ENCODE data around the gene INSYN2B. TPM values are rescaled to one million over a fixed set of nuclear protein-coding genes. Genes with fewer than 3 reads are reported as not detected.

The INSYN2B gene
- total and polyA plus RNA-seq, 2 of the 8 experiments (the other 6 are each of a cell fraction or from before 2014, with no cell fraction given): not detected

DNA sequence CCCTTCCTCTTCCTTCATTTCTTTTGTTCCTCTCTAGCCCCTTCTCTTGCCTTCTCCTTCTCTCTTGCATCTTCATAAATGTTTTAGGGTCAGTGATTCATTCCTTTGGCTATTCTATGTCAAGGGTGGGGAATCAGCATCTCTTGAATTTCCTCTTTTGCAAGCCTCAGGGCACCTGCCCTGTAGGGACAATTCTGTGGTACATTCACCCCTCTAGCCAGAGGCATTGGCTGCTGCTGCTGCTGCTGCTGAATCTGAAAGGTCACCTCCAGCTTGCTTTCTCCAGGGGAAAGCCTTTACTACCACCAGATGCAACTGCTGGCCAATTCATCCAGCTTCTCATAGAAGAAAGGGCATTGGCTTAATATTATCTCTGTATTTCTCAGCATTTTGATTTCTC, 87.3 kb downstream of the INSYN2B start:
- no peak overlapping the region for H4K8ac ChIP-seq (ENCODE audit: extremely low read depth, insufficient read depth, low read length)
- no peak overlapping the region for H4K5ac ChIP-seq (ENCODE audit: insufficient read length, low read depth, low read length)
- DNase-seq (ENCODE audit: low read depth in 1 of 2, low spot score in 2 of 2) (no peak), FAIRE-seq (no peak)
- H3K23ac ChIP-seq (ENCODE audit: insufficient read length): no peak overlapping the region
- no peaks in the 10 kb centered on the region for H3K79me1 ChIP-seq (ENCODE audit: low read depth, low read length)
- H2BK20ac ChIP-seq (ENCODE audit: low read length): no peak overlapping the region
- H3K18ac ChIP-seq (ENCODE audit: extremely low read depth, low read length): no peak overlapping the region
- H2BK5ac ChIP-seq (ENCODE audit: low read depth, low read length): no peak overlapping the region
- H2BK15ac ChIP-seq (ENCODE audit: low read length): no peak overlapping the region
- H3K4me2 ChIP-seq (ENCODE audit: insufficient read depth in 1 of 2, low read depth in 2 of 2, low read length in 2 of 2): no peak overlapping the region
- no peaks in the 10 kb centered on the region for H4K20me1 ChIP-seq (replicated peaks in 1 of 2; ENCODE audit: control insufficient read depth in 1 of 2, insufficient read depth in 2 of 2, low read length in 2 of 2)
- H2BK12ac ChIP-seq (ENCODE audit: low read depth, low read length): no peak overlapping the region
- ChIA-PET POLR2A (ENCODE audit: partially characterized antibody) (no interaction called here), CTCF (ENCODE audit: partially characterized antibody) (interaction anchor here (0.7 kb wide), 1 partner anchor 552 kb away, joined by 4 read pairs; no protein-coding TSS in a partner anchor)
- H3K36me3 ChIP-seq (ENCODE audit: control insufficient read depth in 2 of 4, insufficient read depth in 4 of 4, low read length in 3 of 4): no peaks in the 10 kb centered on the region
- no peaks in the 10 kb centered on the region for H3K27me3 ChIP-seq (replicated peaks in 1 of 4; ENCODE audit: control insufficient read depth in 3 of 4, extremely low read depth in 1 of 4, insufficient read depth in 3 of 4, low read length in 3 of 4)
- H3K4me3 ChIP-seq (ENCODE audit: extremely low read depth in 1 of 4, insufficient read depth in 2 of 4, low read depth in 3 of 4, low read length in 4 of 4): no peak overlapping the region
- no peak overlapping the region for H3K56ac ChIP-seq (replicated peaks; ENCODE audit: insufficient read length, low read depth, low read length)
- H3K9ac ChIP-seq (replicated peaks in 1 of 4; ENCODE audit: extremely low read depth in 1 of 4, low read depth in 3 of 4, low read length in 3 of 4): no peak overlapping the region
- H2AFZ ChIP-seq (ENCODE audit: low read length): no peak overlapping the region
- H3K4ac ChIP-seq (replicated peaks; ENCODE audit: insufficient read length, low read depth, low read length): no peak overlapping the region
- H3K9me3 ChIP-seq (ENCODE audit: insufficient read depth in 2 of 2, low read depth in 1 of 2, low read length in 1 of 2): no peaks in the 10 kb centered on the region
- no peak overlapping the region for H2BK120ac ChIP-seq (replicated peaks; ENCODE audit: low read depth, low read length)
- no peaks in the 10 kb centered on the region for H3K4me1 ChIP-seq (replicated peaks in 1 of 4; ENCODE audit: control insufficient read depth in 3 of 4, insufficient read depth in 4 of 4, low read length in 3 of 4)
- H3K14ac ChIP-seq (ENCODE audit: insufficient read length): no peak overlapping the region
- H3K23me2 ChIP-seq (ENCODE audit: low read depth, low read length): no peaks in the 10 kb centered on the region
- TF ChIP-seq POLR2AphosphoS5 (IDR thresholded peaks at IDR 0.05; ENCODE audit: low read depth, low read length): no peak
- no peak for TF ChIP-seq SIN3A (conservative IDR thresholded peaks at IDR 0.05 in 1 of 2, IDR thresholded peaks at IDR 0.05 in 1 of 2; ENCODE audit: low read depth in 1 of 2, low read length in 2 of 2)
- TF ChIP-seq TCF12 (IDR thresholded peaks at IDR 0.05; ENCODE audit: low read depth, low read length): no peak
- TF ChIP-seq, protein P1, sequence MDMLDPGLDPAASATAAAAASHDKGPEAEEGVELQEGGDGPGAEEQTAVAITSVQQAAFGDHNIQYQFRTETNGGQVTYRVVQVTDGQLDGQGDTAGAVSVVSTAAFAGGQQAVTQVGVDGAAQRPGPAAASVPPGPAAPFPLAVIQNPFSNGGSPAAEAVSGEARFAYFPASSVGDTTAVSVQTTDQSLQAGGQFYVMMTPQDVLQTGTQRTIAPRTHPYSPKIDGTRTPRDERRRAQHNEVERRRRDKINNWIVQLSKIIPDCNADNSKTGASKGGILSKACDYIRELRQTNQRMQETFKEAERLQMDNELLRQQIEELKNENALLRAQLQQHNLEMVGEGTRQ (IDR thresholded peaks at IDR 0.05; ENCODE audit: low read length): no peak
- no peak for TF ChIP-seq BACH1 (IDR thresholded peaks at IDR 0.05; ENCODE audit: low read length)
- H3K79me2 ChIP-seq (ENCODE audit: control insufficient read depth in 1 of 2, insufficient read depth in 2 of 2, low read length in 2 of 2): no peaks in the 10 kb centered on the region
- no peak overlapping the region for H4K91ac ChIP-seq (replicated peaks; ENCODE audit: insufficient read length, low read length)
- H2AK5ac ChIP-seq (ENCODE audit: low read depth, low read length): no peak overlapping the region
- H3K27ac ChIP-seq (ENCODE audit: low read depth, low read length): no peak overlapping the region
